Measurements from ENCODE around the gene CCDC181.
"Not testable (repeated sequence)": the region's sequence is repeated elsewhere in the genome, so short reads cannot be mapped to it uniquely, and the experiment has no call there.

CCDC181 gene

DNA sequence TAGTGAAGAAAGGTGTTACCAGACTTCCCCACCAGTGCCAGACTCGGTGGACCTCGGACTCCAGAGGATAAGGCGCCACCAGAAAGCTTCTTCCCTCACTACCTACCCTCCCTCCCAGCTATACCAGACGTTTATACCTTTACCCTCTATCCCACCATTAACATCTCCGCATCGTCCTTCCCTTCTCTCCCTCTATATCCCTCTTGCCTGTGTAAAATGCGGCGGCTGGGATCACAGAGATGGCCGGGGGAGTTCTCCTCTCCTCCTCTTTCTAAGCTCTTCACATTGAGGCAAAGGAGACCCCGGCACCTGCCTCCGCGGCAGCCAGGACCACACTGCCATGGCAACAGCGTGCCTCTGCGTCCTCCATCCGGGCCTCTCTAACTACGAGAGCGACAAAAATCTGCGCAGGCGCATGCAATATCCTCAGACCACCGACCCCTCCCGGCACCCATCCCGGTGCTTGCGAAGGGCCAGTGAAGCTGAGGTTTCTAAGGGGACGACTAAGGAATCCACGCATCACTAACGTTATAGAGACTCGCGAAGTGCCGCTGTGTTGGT, at the start of gene CCDC181:
Gene CCDC181, minus strand, starts transcription at position 394 of the 561 bp plus-strand sequence. CDS start 2,547 bp downstream, outside the sequence.
- DNase-seq: no peak

DNA sequence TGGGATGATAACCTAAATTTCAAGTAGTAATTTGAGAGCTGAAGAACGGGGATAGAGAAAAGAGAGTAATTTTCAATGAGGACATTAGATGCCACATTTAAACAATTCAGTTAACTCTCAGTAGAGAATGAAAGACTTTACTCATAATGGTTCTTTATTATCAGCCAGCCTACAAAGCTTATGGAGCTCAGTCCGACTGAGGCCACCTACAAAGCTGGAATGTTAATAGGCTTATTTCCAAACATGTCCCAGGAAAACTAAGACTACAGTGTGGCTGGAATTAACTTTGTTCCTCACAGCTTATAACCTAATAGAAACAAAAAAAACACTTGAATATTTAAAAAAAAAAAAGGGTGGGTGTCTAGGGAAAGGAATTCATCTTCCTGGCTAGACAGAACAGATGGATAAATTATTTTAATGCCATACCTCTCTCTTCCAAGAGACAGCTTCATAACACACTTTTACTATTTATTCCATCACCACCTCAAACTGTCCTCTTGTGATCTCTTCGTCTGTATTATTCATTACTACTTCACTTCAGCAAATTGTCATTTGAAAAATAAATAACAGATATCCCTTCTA, 48.6 kb upstream of the CCDC181 start:
- no peak for DNase-seq

GRCh38 chr1:169474302-169474995, 47.2 kb upstream of the CCDC181 start:
- no peak for DNase-seq

GRCh38 chr1:169473347-169473746, 46.1 kb upstream of the CCDC181 start:
- no peak for DNase-seq

- DNase-seq: no peak
Measured at GRCh38 chr1:169472738-169473137, 45.5 kb upstream of the CCDC181 start.

- no peak for DNase-seq
Measured at GRCh38 chr1:169468982-169469381, 41.7 kb upstream of the CCDC181 start.

DNA sequence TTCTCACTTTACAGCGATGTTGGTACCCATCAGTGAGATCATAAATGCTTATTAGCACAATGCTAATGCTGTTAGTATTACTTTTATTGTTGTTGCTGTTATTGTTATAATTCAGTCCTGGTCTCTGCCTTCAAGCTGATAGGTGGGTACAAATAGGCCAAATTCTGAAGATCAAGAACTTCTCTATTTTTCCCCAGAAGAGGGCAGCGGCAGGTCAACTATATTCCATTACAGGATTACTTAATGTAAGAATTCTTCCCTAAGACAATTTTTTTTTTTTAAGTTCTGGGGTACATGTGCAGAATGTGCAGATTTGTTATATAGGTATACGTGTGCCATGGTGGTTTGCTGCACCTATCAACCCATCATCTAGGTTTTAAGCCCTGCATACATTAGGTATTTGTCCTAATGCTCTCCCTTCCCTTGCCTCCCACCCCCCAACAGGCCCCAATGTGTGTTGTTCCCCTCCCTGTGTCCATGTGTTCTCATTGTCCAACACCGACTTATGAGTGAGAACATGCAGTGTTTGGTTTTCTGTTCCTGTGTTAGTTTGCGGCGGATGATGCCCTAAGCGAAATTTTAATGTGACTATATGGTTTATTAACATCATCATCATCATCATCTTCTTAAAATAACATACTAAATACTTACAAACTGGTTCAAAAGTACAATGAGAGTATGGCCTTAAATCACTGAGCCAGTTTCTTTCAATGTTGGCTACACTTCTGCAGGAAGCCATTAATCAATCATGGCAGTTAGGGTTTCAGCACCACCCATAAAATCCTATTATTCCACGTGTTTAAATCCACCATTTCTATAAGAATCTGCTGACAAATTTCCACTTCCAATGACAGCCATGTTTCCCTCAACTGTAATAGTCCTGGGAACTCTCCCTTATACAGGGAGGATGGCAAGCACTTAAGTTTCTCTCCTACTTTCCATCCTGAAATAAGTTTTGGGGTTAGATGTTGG, 39.3 kb upstream of the CCDC181 start:
- DNase-seq: no peak

DNA sequence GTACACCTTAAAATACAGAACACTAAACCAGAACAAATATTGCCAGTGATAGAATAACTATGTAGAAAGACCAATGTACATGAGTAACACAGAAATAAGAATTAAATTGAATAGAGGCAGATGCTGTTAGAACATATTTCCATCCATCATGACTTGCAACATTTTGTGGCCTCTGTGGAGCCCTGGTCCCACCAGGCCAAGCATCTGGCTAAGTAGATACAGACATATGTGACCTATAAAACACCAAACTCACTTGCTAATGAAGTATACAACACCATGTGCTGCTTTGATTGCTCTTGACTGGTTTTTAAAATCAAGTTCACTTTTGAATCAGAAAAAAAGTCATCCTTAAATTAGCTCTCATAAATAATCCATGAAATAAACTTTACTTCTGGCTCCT, 38.0 kb upstream of the CCDC181 start:
- DNase-seq: no peak

GRCh38 chr1:169462385-169462784, 35.1 kb upstream of the CCDC181 start:
- DNase-seq: no peak

DNA sequence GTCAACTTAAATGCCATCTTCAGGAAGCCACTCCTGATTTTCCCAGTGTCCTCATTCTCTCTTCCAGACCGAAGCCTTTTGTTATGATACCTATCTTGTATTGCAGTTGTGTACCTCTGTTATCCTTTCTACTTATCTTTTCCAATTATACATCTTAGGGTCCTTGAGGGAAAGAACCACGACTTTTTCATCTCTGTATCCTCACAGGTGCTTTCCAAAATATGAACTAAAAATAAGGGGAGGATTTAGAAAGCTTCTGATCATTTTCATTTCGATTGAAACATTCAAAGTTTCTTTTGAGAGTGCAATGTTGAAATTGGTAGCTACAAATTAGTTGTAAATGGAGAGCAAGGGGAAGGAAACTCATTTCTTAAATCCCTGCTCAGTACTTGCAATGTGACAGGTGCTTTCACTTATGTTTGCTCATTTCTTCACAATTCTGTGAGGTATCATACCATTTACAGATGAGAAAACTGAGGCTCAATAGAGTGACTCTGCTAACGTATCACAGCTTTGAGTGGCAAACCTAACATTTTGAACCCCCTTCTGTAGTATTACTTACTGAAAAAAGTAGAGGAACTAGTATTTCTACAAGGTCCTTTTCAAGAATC, 34.2 kb upstream of the CCDC181 start:
- no peak for DNase-seq

GRCh38 chr1:169460191-169460833, 33.0 kb upstream of the CCDC181 start:
- DNase-seq: no peak

GRCh38 chr1:169457443-169457842, 30.2 kb upstream of the CCDC181 start:
- no peak for DNase-seq

DNA sequence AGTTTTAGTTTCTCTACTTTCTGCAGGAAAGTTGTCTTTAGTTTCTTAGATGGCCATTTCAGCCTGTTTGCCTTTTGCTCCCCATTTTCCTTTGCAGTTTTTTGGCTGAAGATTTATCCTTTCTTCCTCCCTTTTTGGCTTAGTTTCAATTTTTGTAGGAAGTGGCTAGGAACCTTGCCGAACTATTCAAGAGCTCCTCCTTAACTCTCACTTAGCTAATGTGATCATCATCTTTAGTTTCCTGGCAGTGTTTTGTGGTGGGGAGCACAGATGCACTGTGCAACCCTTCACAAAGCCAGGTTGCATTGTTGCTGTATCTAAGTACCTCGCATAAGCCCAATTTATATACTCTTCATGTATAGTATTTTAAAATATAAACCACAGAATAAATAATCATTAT, 28.8 kb upstream of the CCDC181 start:
- DNase-seq: no peak

DNA sequence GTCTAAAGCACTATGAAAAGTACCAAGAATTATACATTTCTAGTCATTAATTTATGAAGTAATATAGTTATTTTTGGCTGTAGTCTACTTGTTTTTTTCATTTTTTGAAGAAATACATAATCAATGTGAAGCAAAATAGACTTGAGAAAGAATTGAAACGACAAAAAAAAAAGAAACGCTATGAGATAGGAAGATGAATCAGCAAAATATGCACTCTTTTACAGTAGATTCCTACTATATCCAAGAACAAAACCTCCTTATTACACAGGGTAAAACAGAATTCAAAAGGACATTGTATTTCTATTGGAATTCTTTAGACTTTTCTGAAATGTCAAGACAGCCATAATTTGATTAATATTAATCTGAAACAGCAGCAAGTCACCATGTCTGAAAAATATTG, 25.6 kb upstream of the CCDC181 start:
- DNase-seq: no peak

- DNase-seq: no peak
Measured at GRCh38 chr1:169451218-169451824, 24.0 kb upstream of the CCDC181 start.

- DNase-seq: no peak
Measured at GRCh38 chr1:169443923-169444322, 16.6 kb upstream of the CCDC181 start.

DNA sequence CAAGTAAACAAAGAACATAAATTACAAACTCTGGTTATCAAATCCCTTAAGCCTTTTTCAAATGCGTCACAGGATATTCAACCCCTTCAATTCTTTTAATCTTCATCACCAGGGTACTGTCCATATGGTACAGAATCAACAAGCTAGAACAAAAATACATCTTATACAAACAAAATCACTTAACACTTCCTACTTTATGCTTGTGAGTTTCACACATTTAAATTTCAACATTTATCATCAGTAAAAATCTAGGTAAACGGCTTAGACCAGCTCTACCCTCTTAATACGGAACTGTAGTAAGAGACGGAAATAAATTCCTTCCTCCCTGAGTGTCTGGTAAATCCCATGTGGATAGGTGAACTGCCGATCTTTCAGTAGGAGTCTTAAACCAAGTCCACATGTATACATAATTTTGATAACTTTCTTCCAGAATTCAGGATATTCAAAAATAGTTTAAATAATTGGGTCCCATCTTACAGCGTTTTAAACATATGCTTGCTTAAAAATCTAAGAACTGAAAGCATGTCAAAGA, 1.0 kb downstream of the CCDC181 start:
- DNase-seq: no peak

DNA sequence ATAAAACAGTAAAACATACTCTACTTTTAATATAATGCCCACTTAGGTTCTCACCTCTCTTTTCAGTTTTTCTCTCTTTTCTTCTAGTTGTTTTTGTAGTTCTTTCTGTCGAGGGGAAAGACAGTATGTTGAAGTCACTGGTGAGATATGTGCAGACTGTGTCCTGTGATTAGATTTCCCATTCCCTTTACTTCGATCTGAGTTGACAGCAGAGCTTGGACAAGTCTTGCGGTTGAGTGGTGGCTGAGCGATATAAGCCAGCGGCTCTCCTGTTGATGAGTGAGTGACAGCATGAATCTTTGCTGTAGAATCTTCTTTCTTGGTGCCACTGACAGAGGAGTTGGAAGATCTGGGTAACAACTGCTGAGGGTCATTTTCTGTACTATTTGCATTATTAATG, 6.0 kb downstream of the CCDC181 start:
- DNase-seq: no peak

DNA sequence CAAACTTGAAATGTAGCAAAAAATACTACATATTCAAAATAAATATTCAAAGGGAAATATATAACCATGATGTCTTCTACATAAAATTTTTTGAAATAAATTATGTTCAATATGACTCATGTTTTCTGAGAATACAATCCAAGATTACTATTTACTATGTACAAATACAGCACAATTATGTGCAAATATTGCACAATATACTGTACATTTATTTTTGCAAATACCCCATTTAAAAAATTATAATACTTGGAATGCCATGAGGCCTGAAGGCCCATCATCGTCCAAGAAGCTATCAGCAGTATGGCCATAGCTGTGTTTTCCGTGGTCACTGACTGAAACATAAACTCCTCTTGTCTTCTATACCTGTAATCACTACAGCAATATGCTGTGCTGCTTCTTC, 12.3 kb downstream of the CCDC181 start:
- DNase-seq: no peak

- not testable (repeated sequence) for DNase-seq
Measured at GRCh38 chr1:169408340-169408739, 18.9 kb downstream of the CCDC181 start.

GRCh38 chr1:169402578-169402977, 24.7 kb downstream of the CCDC181 start:
- not testable (repeated sequence) for DNase-seq

- DNase-seq: no peak
Measured at GRCh38 chr1:169395955-169396354, 31.3 kb downstream of the CCDC181 start.

Measured in GOT3 (cell line).